Activated CD8-positive, alpha-beta T cell treated with anti-CD3 and anti-CD28 coated beads, Interleukin-2, amount 10 ng/mL, durations not matched to agents 7 days and 5 days (primary cell): Measurements from ENCODE around the gene STYXL1. TPM values are rescaled to one million over a fixed set of nuclear protein-coding genes. Genes with fewer than 3 reads are reported as not detected.

Source experiments
- ATAC-seq: fragments of 150-1000 bp; cut with Tn5 transposase; one replicate; pipeline ENCODE4 v1.10.0; 2021; ENCODE audit warnings: moderate library complexity
- CTCF ChIA-PET: fragments of 350-600 bp; sonication (Branson Sonifier 250); formaldehyde crosslinking; loops from one replicate; lab custom pipeline; 2021; ENCODE audit warnings: antibody characterized with exemption; lab: Charles Lee
- POLR2A ChIA-PET: fragments of 350-600 bp; sonication (Branson Sonifier 250); formaldehyde crosslinking; loops from one replicate; lab custom pipeline; 2021; ENCODE audit warnings: antibody characterized with exemption; lab: Charles Lee
- DNase-seq: peaks from one replicate; pipeline ENCODE4 v3.0.0-alpha.2; 2020
- H3K27ac Mint-ChIP-seq: one replicate; pipeline ENCODE4 v1.8.0; 2021; ENCODE audit warnings: mild to moderate bottlenecking, mixed read lengths
- H3K27me3 Mint-ChIP-seq: one replicate; pipeline ENCODE4 v1.8.0; 2021; ENCODE audit warnings: low read depth, mixed read lengths
- H3K36me3 Mint-ChIP-seq: one replicate; pipeline ENCODE4 v1.8.0; 2021; ENCODE audit warnings: low read depth, mixed read lengths
- H3K4me1 Mint-ChIP-seq: one replicate; pipeline ENCODE4 v1.8.0; 2021; ENCODE audit warnings: low read depth, mixed read lengths
- H3K4me3 Mint-ChIP-seq: one replicate; pipeline ENCODE4 v1.8.0; 2021; ENCODE audit warnings: mild to moderate bottlenecking, mixed read lengths
- H3K9me3 Mint-ChIP-seq: one replicate; pipeline ENCODE4 v1.8.0; 2022; ENCODE audit warnings: mixed read lengths; ENCODE audit not compliant: insufficient read depth
- total RNA-seq, 2 experiments: library from RNA; stranded (reverse); gene quantifications; one replicate each; pipeline ENCODE4 v1.2.3, GENCODE V29; 2021

STYXL1 gene
- total RNA-seq, 2 experiments from 2014 or later = 27.2 to 28.2 TPM

GRCh38 chr7:76074972-76075370 is 27.2 kb upstream of the STYXL1 start:
- H3K9me3 Mint-ChIP-seq = no peaks in the 10 kb centered on the region
- peaks cover 1% of the 10 kb centered on the region for H3K27me3 Mint-ChIP-seq
- H3K4me3 Mint-ChIP-seq = no peak overlapping the region
- H3K27ac Mint-ChIP-seq = no peak overlapping the region
- ChIA-PET POLR2A (no interaction called here), CTCF (no interaction called here)
- H3K4me1 Mint-ChIP-seq = peaks cover 3% of the 10 kb centered on the region
- no peak for ATAC-seq
- DNase-seq = no peak
- no peaks in the 10 kb centered on the region for H3K36me3 Mint-ChIP-seq

- Mint-ChIP-seq H3K36me3 (no peaks in the 10 kb centered on the region), H3K4me1 (peaks cover 3% of the 10 kb centered on the region), H3K4me3 (no peak overlapping the region), H3K27ac (no peak overlapping the region), H3K9me3 (no peaks in the 10 kb centered on the region), H3K27me3 (no peaks in the 10 kb centered on the region)
- ChIA-PET CTCF (no interaction called here), POLR2A (interaction anchor here (0.7 kb wide), 1 partner anchor 16 kb away, joined by 4 read pairs; no protein-coding TSS in a partner anchor)
- no peak for DNase-seq
- ATAC-seq = no peak
Measured at GRCh38 chr7:76074306-76074971, 26.6 kb upstream of the STYXL1 start.

- DNase-seq (no peak), ATAC-seq (no peak)
- Mint-ChIP-seq H3K27me3 (no peaks in the 10 kb centered on the region), H3K36me3 (peaks cover 2% of the 10 kb centered on the region), H3K27ac (no peak overlapping the region), H3K9me3 (no peaks in the 10 kb centered on the region), H3K4me1 (peaks cover 3% of the 10 kb centered on the region), H3K4me3 (no peak overlapping the region)
- ChIA-PET POLR2A (no interaction called here), CTCF (no interaction called here)
Measured at GRCh38 chr7:76073335-76073990, 25.7 kb upstream of the STYXL1 start.

GRCh38 chr7:76072243-76073148 is 24.7 kb upstream of the STYXL1 start:
- POLR2A ChIA-PET = no interaction called here
- peaks cover 5% of the 10 kb centered on the region for H3K36me3 Mint-ChIP-seq
- H3K4me3 Mint-ChIP-seq = no peak overlapping the region

GRCh38 chr7:76071316-76072242 is 23.8 kb upstream of the STYXL1 start:
- no peak for DNase-seq
- ChIA-PET CTCF (interaction anchor here (1.2 kb wide), 1 partner anchor 37 kb away, joined by 3 read pairs; no protein-coding TSS in a partner anchor), POLR2A (no interaction called here)
- Mint-ChIP-seq H3K4me3 (no peak overlapping the region), H3K36me3 (peaks cover 10% of the 10 kb centered on the region), H3K27ac (no peak overlapping the region), H3K9me3 (no peaks in the 10 kb centered on the region), H3K27me3 (no peaks in the 10 kb centered on the region), H3K4me1 (no peaks in the 10 kb centered on the region)
- no peak for ATAC-seq

More at GRCh38 chr7:76072243-76073148, 24.7 kb upstream of the STYXL1 start:
- DNase-seq (no peak), ATAC-seq (no peak)
- Mint-ChIP-seq H3K27ac (no peak overlapping the region), H3K9me3 (no peaks in the 10 kb centered on the region), H3K27me3 (no peaks in the 10 kb centered on the region), H3K4me1 (peaks cover 3% of the 10 kb centered on the region)
- CTCF ChIA-PET = no interaction called here

- POLR2A ChIA-PET = no interaction called here
- Mint-ChIP-seq H3K4me1 (no peaks in the 10 kb centered on the region), H3K9me3 (no peaks in the 10 kb centered on the region), H3K4me3 (no peak overlapping the region), H3K36me3 (peaks cover 29% of the 10 kb centered on the region), H3K27me3 (no peaks in the 10 kb centered on the region), H3K27ac (no peak overlapping the region)
- CTCF ChIA-PET = interaction anchor here (1.3 kb wide), 1 partner anchor 49 kb away, joined by 3 read pairs; no protein-coding TSS in a partner anchor
- no peak for DNase-seq
- no peak for ATAC-seq
Measured at GRCh38 chr7:76069238-76069638, 21.4 kb upstream of the STYXL1 start.

- Mint-ChIP-seq H3K27ac (no peak overlapping the region), H3K36me3 (peaks cover 43% of the 10 kb centered on the region), H3K27me3 (no peaks in the 10 kb centered on the region), H3K4me1 (no peaks in the 10 kb centered on the region), H3K9me3 (no peaks in the 10 kb centered on the region), H3K4me3 (no peak overlapping the region)
- DNase-seq (no peak), ATAC-seq (no peak)
- ChIA-PET POLR2A (no interaction called here), CTCF (no interaction called here)
Measured at GRCh38 chr7:76066716-76067503, 19.1 kb upstream of the STYXL1 start.

GRCh38 chr7:76065016-76065612 is 17.3 kb upstream of the STYXL1 start:
- Mint-ChIP-seq H3K9me3 (no peaks in the 10 kb centered on the region), H3K4me1 (no peaks in the 10 kb centered on the region), H3K36me3 (peaks cover 57% of the 10 kb centered on the region), H3K27me3 (no peaks in the 10 kb centered on the region), H3K4me3 (no peak overlapping the region), H3K27ac (peak overlapping the region; percentile 34)
- no peak for DNase-seq
- ChIA-PET POLR2A (no interaction called here), CTCF (no interaction called here)
- ATAC-seq = peak; percentile 15

GRCh38 chr7:76064208-76064970 is 16.6 kb upstream of the STYXL1 start:
- no peaks in the 10 kb centered on the region for H3K4me1 Mint-ChIP-seq
- ChIA-PET POLR2A (no interaction called here), CTCF (no interaction called here)
- peaks cover 62% of the 10 kb centered on the region for H3K36me3 Mint-ChIP-seq
- ATAC-seq (no peak), DNase-seq (no peak)
- no peaks in the 10 kb centered on the region for H3K9me3 Mint-ChIP-seq
- no peaks in the 10 kb centered on the region for H3K27me3 Mint-ChIP-seq
- no peak overlapping the region for H3K4me3 Mint-ChIP-seq
- no peak overlapping the region for H3K27ac Mint-ChIP-seq

GRCh38 chr7:76063525-76063924 is 15.7 kb upstream of the STYXL1 start:
- no peaks in the 10 kb centered on the region for H3K4me1 Mint-ChIP-seq
- H3K27me3 Mint-ChIP-seq = no peaks in the 10 kb centered on the region
- no peaks in the 10 kb centered on the region for H3K9me3 Mint-ChIP-seq
- ChIA-PET POLR2A (no interaction called here), CTCF (no interaction called here)
- H3K27ac Mint-ChIP-seq = peak overlapping the region; percentile 34
- no peak for DNase-seq
- H3K36me3 Mint-ChIP-seq = peaks cover 62% of the 10 kb centered on the region
- no peak for ATAC-seq
- H3K4me3 Mint-ChIP-seq = no peak overlapping the region
